Measurements from ENCODE around the gene SREK1.

GRCh38 chr5:66209794-66210193, 65.7 kb downstream of the SREK1 start:
- TF ChIP-seq, protein P1, sequence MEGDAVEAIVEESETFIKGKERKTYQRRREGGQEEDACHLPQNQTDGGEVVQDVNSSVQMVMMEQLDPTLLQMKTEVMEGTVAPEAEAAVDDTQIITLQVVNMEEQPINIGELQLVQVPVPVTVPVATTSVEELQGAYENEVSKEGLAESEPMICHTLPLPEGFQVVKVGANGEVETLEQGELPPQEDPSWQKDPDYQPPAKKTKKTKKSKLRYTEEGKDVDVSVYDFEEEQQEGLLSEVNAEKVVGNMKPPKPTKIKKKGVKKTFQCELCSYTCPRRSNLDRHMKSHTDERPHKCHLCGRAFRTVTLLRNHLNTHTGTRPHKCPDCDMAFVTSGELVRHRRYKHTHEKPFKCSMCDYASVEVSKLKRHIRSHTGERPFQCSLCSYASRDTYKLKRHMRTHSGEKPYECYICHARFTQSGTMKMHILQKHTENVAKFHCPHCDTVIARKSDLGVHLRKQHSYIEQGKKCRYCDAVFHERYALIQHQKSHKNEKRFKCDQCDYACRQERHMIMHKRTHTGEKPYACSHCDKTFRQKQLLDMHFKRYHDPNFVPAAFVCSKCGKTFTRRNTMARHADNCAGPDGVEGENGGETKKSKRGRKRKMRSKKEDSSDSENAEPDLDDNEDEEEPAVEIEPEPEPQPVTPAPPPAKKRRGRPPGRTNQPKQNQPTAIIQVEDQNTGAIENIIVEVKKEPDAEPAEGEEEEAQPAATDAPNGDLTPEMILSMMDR (IDR thresholded peaks at IDR 0.05): no peak
- TF ChIP-seq POLR2A (IDR thresholded peaks at IDR 0.05): no peak
